IMR-90 (cell line): ENCODE measurements around the gene TEAD1. TPM values are rescaled to one million over a fixed set of nuclear protein-coding genes. Genes with fewer than 3 reads are reported as not detected.

ENCODE experiments used
- ATAC-seq: fragments of 200-7000 bp; cut with Tn5 transposase; 2 replicates; pipeline ENCODE4 v1.9.1; 2020; ENCODE audit warnings: low read depth, mild to moderate bottlenecking, moderate library complexity
- BruUV-seq: library from RNA; stranded (reverse); fragments of 400-500 nt; replicated peaks from 2 replicates; lab custom pipeline; 2021; lab: Mats Ljungman, UMichigan
- CTCF ChIA-PET: fragments of 300-600 bp; formaldehyde crosslinking; extraction: SDS; loops from one replicate; lab custom pipeline; 2021; ENCODE audit warnings: antibody characterized with exemption; lab: Yijun Ruan, JAX
- POLR2A ChIA-PET: fragments of 300-600 bp; sonication (Branson Sonifier 250); formaldehyde crosslinking; loops from one replicate; lab custom pipeline; 2022; ENCODE audit warnings: antibody characterized with exemption; ENCODE audit not compliant: unreplicated experiment; lab: Charles Lee
- DNase-seq: peaks from one replicate; pipeline ENCODE4 v3.0.0; 2013
- H2AFZ ChIP-seq: replicated peaks from 2 replicates; pipeline ENCODE3; 2013; ENCODE audit warnings: low read length, mild to moderate bottlenecking; ENCODE audit not compliant: poor library complexity
- H2AK5ac ChIP-seq: 2 replicates; pipeline ENCODE4 v1.6.1; 2013; ENCODE audit warnings: low read depth, low read length, inconsistent platforms
- H2AK9ac ChIP-seq: replicated peaks from 2 replicates; pipeline ENCODE3; 2013; ENCODE audit warnings: mild to moderate bottlenecking, low read depth, low read length, moderate library complexity; ENCODE audit not compliant: poor library complexity
- H2BK120ac ChIP-seq: 2 replicates; pipeline ENCODE4 v1.6.1; 2013; ENCODE audit warnings: low read depth, low read length, inconsistent platforms
- H2BK15ac ChIP-seq: 3 replicates; pipeline ENCODE4 v1.6.1; 2013; ENCODE audit warnings: low read depth, low read length, inconsistent platforms
- H2BK20ac ChIP-seq: 2 replicates; pipeline ENCODE4 v1.6.1; 2013; ENCODE audit warnings: low read depth, mild to moderate bottlenecking, inconsistent platforms, low read length, moderate library complexity
- H2BK5ac ChIP-seq: 2 replicates; pipeline ENCODE4 v1.6.1; 2013; ENCODE audit warnings: mild to moderate bottlenecking, low read depth, low read length, inconsistent platforms; ENCODE audit not compliant: poor library complexity, severe bottlenecking
- H3K14ac ChIP-seq: replicated peaks from 2 replicates; pipeline ENCODE4 v1.6.1; 2013; ENCODE audit warnings: low read depth, low read length, inconsistent platforms
- H3K18ac ChIP-seq: 2 replicates; pipeline ENCODE4 v1.6.1; 2013; ENCODE audit warnings: low read depth, low read length, control low read depth
- H3K23ac ChIP-seq: 2 replicates; pipeline ENCODE4 v1.6.1; 2013; ENCODE audit warnings: low read depth, low read length, inconsistent platforms
- H3K27ac ChIP-seq: 2 replicates; pipeline ENCODE4 v1.5.1; 2013; ENCODE audit warnings: mild to moderate bottlenecking, control low read depth, low read length; ENCODE audit not compliant: insufficient read depth
- H3K27me3 ChIP-seq: 2 replicates; pipeline ENCODE4 v1.6.1; 2013; ENCODE audit warnings: low read length; ENCODE audit not compliant: control insufficient read depth, insufficient read depth
- H3K36me3 ChIP-seq: 2 replicates; pipeline ENCODE4 v1.6.1; 2013; ENCODE audit warnings: low read length, mixed read lengths; ENCODE audit not compliant: control insufficient read depth, insufficient read depth
- H3K4ac ChIP-seq: 2 replicates; pipeline ENCODE4 v1.6.1; 2013; ENCODE audit warnings: low read depth, low read length, inconsistent platforms
- H3K4me1 ChIP-seq: 2 replicates; pipeline ENCODE4 v1.6.1; 2013; ENCODE audit warnings: low read length, mixed read lengths; ENCODE audit not compliant: control insufficient read depth, insufficient read depth
- H3K4me2 ChIP-seq: 2 replicates; pipeline ENCODE4 v1.6.1; 2013; ENCODE audit warnings: low read depth, mild to moderate bottlenecking, control low read depth, low read length, moderate library complexity
- H3K4me3 ChIP-seq: 2 replicates; pipeline ENCODE4 v1.5.1; 2013; ENCODE audit warnings: low read depth, mild to moderate bottlenecking, control low read depth, low read length, moderate library complexity; ENCODE audit not compliant: insufficient read depth
- H3K56ac ChIP-seq: 2 replicates; pipeline ENCODE4 v1.6.1; 2013; ENCODE audit warnings: low read length, inconsistent platforms; ENCODE audit not compliant: insufficient read depth; ENCODE audit errors: extremely low read depth
- H3K79me1 ChIP-seq, 2 experiments: 2 replicates each; pipeline ENCODE4 v1.6.1; 2013; ENCODE audit warnings: low read length in 2 of 2, inconsistent platforms in 1 of 2, low read depth in 1 of 2
- H3K9ac ChIP-seq: 2 replicates; pipeline ENCODE4 v1.6.1; 2013; ENCODE audit warnings: low read depth, low read length, control low read depth
- H3K9me1 ChIP-seq: 2 replicates; pipeline ENCODE4 v1.6.1; 2013; ENCODE audit warnings: low read length, inconsistent platforms; ENCODE audit not compliant: insufficient read depth
- H3K9me3 ChIP-seq: 2 replicates; pipeline ENCODE4 v1.6.1; 2013; ENCODE audit warnings: low read length; ENCODE audit not compliant: control insufficient read depth, insufficient read depth
- H4K20me1 ChIP-seq: 2 replicates; pipeline ENCODE4 v1.6.1; 2013; ENCODE audit warnings: low read length, inconsistent platforms; ENCODE audit not compliant: insufficient read depth
- H4K5ac ChIP-seq: 2 replicates; pipeline ENCODE4 v1.6.1; 2013; ENCODE audit warnings: mild to moderate bottlenecking, low read depth, low read length, control low read depth
- H4K8ac ChIP-seq, 2 experiments: 2 replicates each; pipeline ENCODE4 v1.6.1; 2013; ENCODE audit warnings: low read depth in 2 of 2, low read length in 2 of 2, control low read depth in 1 of 2, inconsistent platforms in 1 of 2
- H4K91ac ChIP-seq: 2 replicates; pipeline ENCODE4 v1.6.1; 2013; ENCODE audit warnings: low read depth, low read length, inconsistent platforms; ENCODE audit not compliant: insufficient read depth
- BHLHE40 ChIP-seq: fragments of 150-350 bp; IDR thresholded peaks from 2 replicates; pipeline ENCODE4 v1.6.1; 2016; ENCODE audit warnings: mild to moderate bottlenecking, low read depth, low read length
- CHD1 ChIP-seq: IDR thresholded peaks from 2 replicates; pipeline ENCODE4 v1.6.1; 2012; ENCODE audit warnings: low read depth, low read length, improper control_type of control experiment
- CTCF ChIP-seq: conservative IDR thresholded peaks from 2 replicates; pipeline ENCODE4 v1.5.1; 2012; ENCODE audit warnings: mild to moderate bottlenecking, low read depth, low read length, improper control_type of control experiment
- ELK1 ChIP-seq: fragments of 150-350 bp; IDR thresholded peaks from 2 replicates; pipeline ENCODE4 v1.6.1; 2016; ENCODE audit warnings: low read depth, mild to moderate bottlenecking, low read length, moderate library complexity, borderline replicate concordance
- MAFK ChIP-seq: IDR thresholded peaks from 2 replicates; pipeline ENCODE4 v1.6.1; 2012; ENCODE audit warnings: low read depth, low read length, improper control_type of control experiment
- MAZ ChIP-seq: IDR thresholded peaks from 2 replicates; pipeline ENCODE4 v1.6.1; 2012; ENCODE audit warnings: low read depth, mild to moderate bottlenecking, low read length, improper control_type of control experiment, moderate library complexity, borderline replicate concordance
- MXI1 ChIP-seq: IDR thresholded peaks from 2 replicates; pipeline ENCODE4 v1.6.1; 2012; ENCODE audit warnings: low read depth, mild to moderate bottlenecking, low read length, moderate library complexity, borderline replicate concordance
- NFE2L2 ChIP-seq: fragments of 150-350 bp; IDR thresholded peaks from 2 replicates; pipeline ENCODE4 v1.6.1; 2016; ENCODE audit warnings: low read depth, mild to moderate bottlenecking, low read length
- POLR2A ChIP-seq: IDR thresholded peaks from 2 replicates; pipeline ENCODE4 v1.6.1; 2012; ENCODE audit warnings: mild to moderate bottlenecking, low read depth, low read length
- RAD21 ChIP-seq: IDR thresholded peaks from 2 replicates; pipeline ENCODE4 v1.6.1; 2012; ENCODE audit warnings: low read length, improper control_type of control experiment
- RCOR1 ChIP-seq: IDR thresholded peaks from 2 replicates; pipeline ENCODE4 v1.6.1; 2012; ENCODE audit warnings: mild to moderate bottlenecking, low read length, improper control_type of control experiment; ENCODE audit not compliant: insufficient replicate concordance
- RFX5 ChIP-seq: IDR thresholded peaks from 2 replicates; pipeline ENCODE4 v1.8.0; 2012; ENCODE audit warnings: low read depth, mild to moderate bottlenecking, low read length, moderate library complexity
- USF2 ChIP-seq: fragments of 150-350 bp; IDR thresholded peaks from 2 replicates; pipeline ENCODE4 v1.6.1; 2017; ENCODE audit warnings: mild to moderate bottlenecking, antibody characterized with exemption, low read length, low read depth
- WGBS, 2 experiments: methylation state at CpG; one replicate each; pipeline versions ENCODE4 v1.1.5 to v1.1.7; 2013; ENCODE audit warnings: missing lambda C conversion rate in 2 of 2; ENCODE audit not compliant: insufficient read length in 1 of 2; ENCODE audit errors: extremely low coverage in 2 of 2; 5-methylcytosine and 5-hydroxymethylcytosine counted together
- dilution Hi-C: fragments of 300-500 bp; cut with HindIII; formaldehyde crosslinking; loops from one replicate; pipeline ENCODE4 v1.14.3; 2018; ENCODE audit warnings: low sequenced_read_pairs; ENCODE audit not compliant: unreplicated experiment
- in situ Hi-C: fragments of 300-500 bp; cut with MboI; formaldehyde crosslinking; loops from 3 replicates; pipeline ENCODE4 v1.14.3; 2019; ENCODE audit warnings: low sequenced_read_pairs, inconsistent platforms, mixed read lengths
- intact Hi-C: fragments of 100-400 bp; cut with micrococcal nuclease; formaldehyde crosslinking; loops from 2 replicates; pipeline ENCODE4 v1.10.0; 2022
- polyA plus RNA-seq, 3 experiments: library from polyadenylated mRNA; depleted of rRNA; stranded (reverse); fragments of >200 nt; gene quantifications; 2 replicates each; pipeline ENCODE4 v1.2.3, GENCODE V29; 2012; ENCODE audit warnings: low replicate concordance in 1 of 3
- total RNA-seq: library from RNA; depleted of rRNA; stranded (reverse); fragments of >200 nt; gene quantifications from 2 replicates; pipeline ENCODE4 v1.2.3, GENCODE V29; 2012

TEAD1 gene
- total and polyA plus RNA-seq, 2 of the 4 experiments (the other 2 are of a cell fraction) = 51.8 to 69.2 TPM

GRCh38 chr11:12800032-12800671 lies 125.9 kb downstream of the TEAD1 start:
- WGBS, 2 experiments = 36% methylated on average over 5 of the region's 8 CpGs; no CpG with 5 or more reads in 1 of the 2 experiments
- TF ChIP-seq NFE2L2 (0 out of 2 replicates have a peak, but pooled peaks have one; percentile 11), BHLHE40 (peak; percentile 25; the same call in 1 of the 2 replicates), RFX5 (no peak), USF2 (no peak), ELK1 (no peak), CTCF (no peak), MAZ (no peak), MAFK (no peak), RAD21 (peak; percentile 27; the same call in 1 of the 2 replicates), MXI1 (no peak), RCOR1 (no peak), CHD1 (no peak), POLR2A (no peak)

More at GRCh38 chr11:12800032-12800671, 125.9 kb downstream of the TEAD1 start:
- Histone ChIP-seq H3K79me1 (peaks cover 51 to 95% of the 10 kb centered on the region in 2 experiments), H3K9ac (no peak overlapping the region), H3K4me1 (peaks cover 34% of the 10 kb centered on the region), H4K5ac (no peak overlapping the region), H3K4me2 (peak overlapping the region; percentile 3), H3K27me3 (no peaks in the 10 kb centered on the region), H2BK20ac (peak overlapping the region; percentile 12; the same call in 1 of the 2 replicates), H3K14ac (0 out of 2 replicates have a peak overlapping the region, but pooled peaks have one; percentile 51), H3K9me1 (peaks cover 46% of the 10 kb centered on the region), H3K23ac (peak overlapping the region; percentile 60; the same call in 1 of the 2 replicates), H3K27ac (no peak overlapping the region), H2BK120ac (no peak overlapping the region; the same call in 1 of the 2 replicates), H3K4ac (peak overlapping the region; percentile 42; the same call in 1 of the 2 replicates), H4K8ac (peak overlapping the region in 1 of 2 experiments; percentile 25; a peak in 2 of 4 replicates), H2BK5ac (no peak overlapping the region), H3K36me3 (peaks cover 12% of the 10 kb centered on the region), H4K91ac (peak overlapping the region; percentile 40; the same call in 1 of the 2 replicates), H3K18ac (peak overlapping the region; percentile 7; the same call in 1 of the 2 replicates), H3K56ac (no peak overlapping the region), H3K9me3 (no peaks in the 10 kb centered on the region), H2AK5ac (peak overlapping the region; percentile 51; the same call in 1 of the 2 replicates), H2AFZ (no peak overlapping the region), H2AK9ac (no peak overlapping the region), H4K20me1 (peaks cover 88% of the 10 kb centered on the region), H3K4me3 (no peak overlapping the region), H2BK15ac (no peak overlapping the region)
- intact Hi-C loops (loop anchor here (5.0 kb wide), 1 partner anchor 513 kb away; no protein-coding TSS in a partner anchor), in situ Hi-C loops (no loop called here), dilution Hi-C loops (no loop called here)
- ChIA-PET POLR2A (interaction anchor here (0.6 kb wide), 1 partner anchor 8 kb away, joined by 3 read pairs; no protein-coding TSS in a partner anchor), CTCF (interaction anchor here (1.0 to 1.4 kb wide), 2 partner anchors 28 to 89 kb away, joined by 3 read pairs; no protein-coding TSS in a partner anchor)
- DNase-seq = peak; percentile 81
- BruUV-seq = no TSS peak
- ATAC-seq = peak; percentile 72
